HL-60 (cell line): ENCODE data around the gene ARID5B.

Experiments
- DNase-seq, 2 experiments: peaks; one replicate each; pipeline ENCODE4 v3.0.0-alpha.2; 2010 to 2020; ENCODE audit warnings: low read depth in 1 of 2, low spot score in 1 of 2
- H3K27ac ChIP-seq: fragments of 250-450 bp; sonication (Bioruptor Pico); replicated peaks from 2 replicates; pipeline ENCODE4 v1.5.1; 2020; ENCODE audit warnings: mild to moderate bottlenecking, moderate library complexity
- H3K27me3 ChIP-seq: fragments of 250-450 bp; sonication (Bioruptor Pico); 2 replicates; pipeline ENCODE4 v1.5.1; 2021; ENCODE audit warnings: mild to moderate bottlenecking, moderate library complexity; ENCODE audit not compliant: insufficient read depth, poor library complexity, severe bottlenecking
- H3K4me3 ChIP-seq: replicated peaks from 2 replicates; pipeline ENCODE4 v1.5.1; 2011; ENCODE audit warnings: mild to moderate bottlenecking, control low read depth, low read length; ENCODE audit not compliant: insufficient read depth
- CTCF ChIP-seq: IDR thresholded peaks from one replicate; pipeline ENCODE4 v1.5.1; 2011; ENCODE audit warnings: low read length, control low read depth, inconsistent platforms; ENCODE audit not compliant: insufficient read depth
- GABPA ChIP-seq: IDR thresholded peaks from 2 replicates; pipeline ENCODE4 v1.6.1; 2012; ENCODE audit warnings: low read depth
- POLR2AphosphoS5 ChIP-seq: IDR thresholded peaks from 2 replicates; pipeline ENCODE4 v1.6.1; 2012; ENCODE audit warnings: low read depth
- REST ChIP-seq: IDR thresholded peaks from 2 replicates; pipeline ENCODE4 v1.6.1; 2012; ENCODE audit warnings: low read depth; ENCODE audit not compliant: insufficient replicate concordance
- SPI1 ChIP-seq: IDR thresholded peaks from 2 replicates; pipeline ENCODE4 v1.6.1; 2012; ENCODE audit warnings: low read depth, mild to moderate bottlenecking, borderline replicate concordance

Gene ARID5B

GRCh38 chr10:62048919-62049623 lies 147.6 kb downstream of the ARID5B start:
- TF ChIP-seq REST (no peak), POLR2AphosphoS5 (no peak), SPI1 (no peak), GABPA (no peak), CTCF (no peak)
- no peak for DNase-seq
- Histone ChIP-seq H3K27ac (no peak overlapping the region), H3K27me3 (peaks cover 5% of the 10 kb centered on the region), H3K4me3 (no peak overlapping the region)

DNA sequence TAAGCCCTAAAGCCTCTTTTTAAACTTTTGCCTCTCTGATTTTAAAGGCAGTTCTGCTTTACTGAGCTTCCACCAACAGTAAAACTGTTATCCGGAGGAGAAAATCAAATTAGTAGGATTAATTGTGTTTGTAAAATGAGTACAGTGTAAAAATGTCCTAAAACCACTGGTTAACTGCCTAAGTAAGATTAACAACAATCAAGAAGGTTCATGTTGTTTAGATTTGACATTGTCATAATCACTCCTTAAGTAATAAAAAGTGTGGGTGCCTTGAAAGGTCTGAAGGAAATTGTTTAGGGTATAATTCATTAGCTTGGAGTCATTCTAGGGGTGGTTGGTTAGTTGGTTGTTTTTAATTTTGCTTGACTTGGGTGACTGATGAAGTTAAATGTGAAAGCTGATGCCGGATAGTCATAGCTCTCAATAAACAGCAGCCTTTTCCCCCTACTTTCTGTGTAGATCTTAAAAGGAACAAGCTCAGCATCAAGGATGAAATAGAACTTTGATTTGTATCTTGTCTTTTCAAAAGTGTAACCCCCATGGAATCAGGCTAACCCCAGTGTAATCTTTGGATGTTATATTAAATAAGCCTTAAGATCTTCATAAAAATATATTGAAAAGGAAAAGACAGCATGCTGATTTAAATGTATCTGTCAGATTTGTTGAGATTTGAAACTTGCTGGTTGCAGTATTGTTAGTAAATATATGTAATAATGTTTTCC lies 148.3 kb downstream of the ARID5B start:
- Histone ChIP-seq H3K27me3 (peaks cover 5% of the 10 kb centered on the region), H3K4me3 (no peak overlapping the region), H3K27ac (no peak overlapping the region)
- DNase-seq, result no peak
- TF ChIP-seq POLR2AphosphoS5, result no peak
- TF ChIP-seq SPI1, result no peak
- TF ChIP-seq CTCF, result no peak
- no peak for TF ChIP-seq GABPA
- no peak for TF ChIP-seq REST

DNA sequence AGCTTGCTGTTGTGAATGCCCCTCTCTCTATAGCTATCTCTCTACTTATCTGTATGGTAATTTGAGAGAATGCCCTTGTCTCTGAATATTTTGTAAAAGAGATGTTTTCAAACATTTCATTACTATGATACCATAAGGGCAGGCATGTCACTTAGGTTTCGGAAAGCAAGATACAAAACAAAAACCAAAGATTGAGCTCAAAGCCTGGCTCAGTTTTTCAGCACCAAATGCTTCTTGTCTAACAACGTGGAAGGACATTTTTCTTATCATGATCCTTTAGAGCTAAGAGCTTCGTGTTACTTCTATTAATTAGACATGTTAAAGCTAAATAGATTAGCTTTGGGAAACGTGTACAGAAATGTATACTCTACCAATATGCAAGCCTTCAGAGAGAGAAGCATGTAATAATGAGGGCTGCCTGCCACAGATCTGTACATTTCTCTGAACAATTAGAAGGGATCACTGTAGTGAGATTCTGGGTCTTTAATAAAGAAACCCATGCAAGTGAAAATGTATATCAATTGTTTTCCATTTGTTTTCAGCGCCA lies 148.9 kb downstream of the ARID5B start:
- DNase-seq, result no peak
- H3K27me3 ChIP-seq, result peaks cover 5% of the 10 kb centered on the region
- H3K27ac ChIP-seq, result no peak overlapping the region
- TF ChIP-seq REST, result no peak
- TF ChIP-seq GABPA, result no peak
- no peak for TF ChIP-seq CTCF
- TF ChIP-seq POLR2AphosphoS5, result no peak
- TF ChIP-seq SPI1, result no peak
- H3K4me3 ChIP-seq, result no peak overlapping the region
